Anterior cingulate cortex (tissue), 58 donors: ENCODE data around the gene PLA2G6.

Source experiments
- DNase-seq, 58 donors: peaks; one replicate each; lab custom pipeline; 2025; lab: John Stamatoyannopoulos, UW

PLA2G6 gene, protein sequence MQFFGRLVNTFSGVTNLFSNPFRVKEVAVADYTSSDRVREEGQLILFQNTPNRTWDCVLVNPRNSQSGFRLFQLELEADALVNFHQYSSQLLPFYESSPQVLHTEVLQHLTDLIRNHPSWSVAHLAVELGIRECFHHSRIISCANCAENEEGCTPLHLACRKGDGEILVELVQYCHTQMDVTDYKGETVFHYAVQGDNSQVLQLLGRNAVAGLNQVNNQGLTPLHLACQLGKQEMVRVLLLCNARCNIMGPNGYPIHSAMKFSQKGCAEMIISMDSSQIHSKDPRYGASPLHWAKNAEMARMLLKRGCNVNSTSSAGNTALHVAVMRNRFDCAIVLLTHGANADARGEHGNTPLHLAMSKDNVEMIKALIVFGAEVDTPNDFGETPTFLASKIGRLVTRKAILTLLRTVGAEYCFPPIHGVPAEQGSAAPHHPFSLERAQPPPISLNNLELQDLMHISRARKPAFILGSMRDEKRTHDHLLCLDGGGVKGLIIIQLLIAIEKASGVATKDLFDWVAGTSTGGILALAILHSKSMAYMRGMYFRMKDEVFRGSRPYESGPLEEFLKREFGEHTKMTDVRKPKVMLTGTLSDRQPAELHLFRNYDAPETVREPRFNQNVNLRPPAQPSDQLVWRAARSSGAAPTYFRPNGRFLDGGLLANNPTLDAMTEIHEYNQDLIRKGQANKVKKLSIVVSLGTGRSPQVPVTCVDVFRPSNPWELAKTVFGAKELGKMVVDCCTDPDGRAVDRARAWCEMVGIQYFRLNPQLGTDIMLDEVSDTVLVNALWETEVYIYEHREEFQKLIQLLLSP

DNA sequence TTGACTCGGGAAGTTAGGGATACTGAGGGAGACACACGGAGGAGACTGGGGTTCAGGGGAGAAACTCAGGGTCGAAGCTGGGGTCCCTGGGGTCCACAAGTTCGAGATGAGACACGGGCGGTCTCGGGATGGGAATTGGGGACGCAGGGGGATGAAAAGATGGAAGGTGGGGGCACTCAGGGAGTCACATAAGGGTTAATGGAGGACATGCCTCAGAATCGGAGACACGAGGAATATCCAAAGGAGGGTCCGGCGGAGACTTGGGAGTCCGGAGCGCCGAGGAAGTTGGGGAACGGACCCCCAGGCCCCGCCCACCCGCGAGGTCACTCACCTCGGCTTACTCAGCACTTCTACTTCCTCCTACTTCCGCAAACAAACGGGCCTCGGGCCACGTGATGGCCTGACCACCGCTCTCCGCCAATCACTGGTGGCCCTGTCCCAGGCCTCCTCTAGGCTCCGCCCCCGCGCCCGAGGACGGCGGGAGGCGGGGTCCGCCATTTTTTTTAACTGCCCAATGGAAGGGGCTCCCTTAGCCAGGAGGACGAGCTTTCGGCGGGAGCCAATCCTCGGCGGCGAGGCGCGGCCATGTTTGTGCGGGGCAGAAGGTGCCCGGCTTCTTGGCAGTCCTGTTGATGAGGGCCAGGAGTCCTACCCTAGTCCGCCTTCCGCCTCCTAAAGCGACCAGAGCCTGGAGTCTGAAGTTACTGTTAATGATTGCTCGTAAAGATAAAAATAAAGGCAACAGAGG is at the start of gene PLA2G6:
PLA2G6 (minus strand) TSS at position 378 of the 748 bp plus-strand sequence. CDS start 12,404 bp downstream, outside the sequence.
- DNase-seq = peak; percentile 81 to 99 (median 98)

DNA sequence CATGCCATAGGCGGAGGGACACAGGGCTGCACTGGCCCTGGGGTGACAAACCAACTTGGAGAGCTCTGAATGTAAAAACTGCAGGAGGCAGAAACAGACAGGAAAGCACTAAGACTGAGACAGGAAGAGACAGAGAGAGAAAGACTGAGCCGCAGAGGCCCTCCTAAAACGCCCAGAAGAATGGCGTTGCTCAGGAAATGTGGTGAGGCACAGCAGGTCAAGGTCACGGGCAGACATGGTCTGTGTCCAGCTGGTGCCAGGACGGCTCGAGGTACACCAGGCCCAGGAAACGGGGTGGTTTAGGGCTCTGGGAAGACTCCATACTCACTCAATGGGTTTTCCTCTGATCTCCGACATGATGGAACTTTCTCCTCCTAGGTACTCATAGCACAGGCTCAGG is 49.3 kb upstream of the PLA2G6 start:
- no peak for DNase-seq

GRCh38 chr22:38230108-38230825 is 48.6 kb upstream of the PLA2G6 start:
- peak in 32 of 58 donors; percentile 14 to 76 (median 40) for DNase-seq

GRCh38 chr22:38228873-38229740 is 47.5 kb upstream of the PLA2G6 start:
- peak in 1 of 58 donors; percentile 50 for DNase-seq

GRCh38 chr22:38228326-38228872 is 46.8 kb upstream of the PLA2G6 start:
- DNase-seq = peak in 2 of 58 donors; percentile 27 to 29

DNA sequence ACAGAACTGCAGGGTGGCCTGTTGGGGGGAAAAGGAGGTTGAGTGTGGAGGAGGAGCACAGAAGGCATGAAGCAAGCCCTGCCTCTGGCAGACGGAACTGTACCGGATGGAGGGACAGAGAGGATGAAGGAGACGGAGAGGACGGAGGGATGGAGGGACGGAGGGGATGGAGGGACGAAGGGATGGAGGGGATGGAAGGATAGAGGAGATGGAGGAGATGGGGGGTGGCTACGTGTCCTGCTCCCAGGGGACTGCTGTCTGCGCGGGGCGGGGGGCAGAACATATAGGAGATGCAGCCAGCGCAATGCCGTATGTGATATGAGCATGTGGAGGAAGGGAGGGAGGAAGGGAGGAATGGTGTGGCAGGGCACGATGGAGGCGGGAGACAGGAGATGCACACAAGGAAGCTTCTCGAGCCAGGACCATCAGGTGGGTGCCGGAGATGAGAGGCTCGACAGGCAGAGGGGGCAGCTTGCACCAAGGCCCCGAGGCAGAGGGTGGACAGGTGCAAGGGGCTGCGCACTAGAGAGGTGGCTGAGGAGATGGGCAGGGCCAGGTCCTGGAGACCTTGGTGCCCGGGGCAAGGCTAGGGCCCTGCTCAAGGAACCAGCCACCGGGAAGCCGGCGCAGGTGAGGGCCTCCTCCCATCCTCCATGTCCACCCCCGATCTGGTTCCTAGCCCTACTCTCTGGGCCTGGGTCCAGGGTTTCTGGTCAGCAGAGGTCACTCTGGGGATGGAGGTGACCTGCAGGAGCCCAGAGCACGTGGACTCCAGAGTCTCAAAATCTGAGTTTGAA is 45.4 kb upstream of the PLA2G6 start:
- DNase-seq = no peak

DNA sequence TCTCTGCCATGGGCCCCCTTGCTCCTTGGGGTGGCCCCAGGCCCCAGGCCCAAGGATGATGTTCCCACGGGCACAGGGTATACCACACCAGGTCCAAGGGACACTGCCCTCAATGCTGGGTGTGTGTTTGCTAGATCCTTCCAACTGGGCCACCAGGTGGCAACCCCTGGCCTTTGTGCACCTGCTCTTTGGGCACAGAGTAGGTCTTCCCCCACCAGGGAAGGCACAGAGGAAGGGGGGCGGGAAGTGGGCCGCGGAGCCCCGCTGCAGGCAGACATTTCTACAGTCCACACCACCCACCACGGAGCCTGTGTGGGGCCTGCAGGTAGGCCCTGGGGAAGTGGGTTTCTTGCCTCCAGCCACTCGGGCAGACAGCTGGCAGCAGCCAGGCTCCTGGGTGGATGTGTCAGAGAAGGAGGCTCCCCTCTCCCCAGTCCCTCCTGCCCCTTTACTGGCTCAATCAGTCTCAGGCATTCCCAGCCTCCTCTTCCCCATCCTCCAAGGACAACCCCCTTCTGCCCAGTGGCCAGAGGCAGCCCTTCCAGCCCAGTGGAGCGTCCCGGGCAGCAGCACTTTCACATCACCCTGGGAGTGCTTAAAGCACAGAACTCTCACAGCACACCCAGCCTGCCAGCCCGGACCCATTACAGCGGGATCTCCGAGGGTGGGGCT is 41.8 kb upstream of the PLA2G6 start:
- DNase-seq = peak in 16 of 58 donors; percentile 14 to 57 (median 44)

DNA sequence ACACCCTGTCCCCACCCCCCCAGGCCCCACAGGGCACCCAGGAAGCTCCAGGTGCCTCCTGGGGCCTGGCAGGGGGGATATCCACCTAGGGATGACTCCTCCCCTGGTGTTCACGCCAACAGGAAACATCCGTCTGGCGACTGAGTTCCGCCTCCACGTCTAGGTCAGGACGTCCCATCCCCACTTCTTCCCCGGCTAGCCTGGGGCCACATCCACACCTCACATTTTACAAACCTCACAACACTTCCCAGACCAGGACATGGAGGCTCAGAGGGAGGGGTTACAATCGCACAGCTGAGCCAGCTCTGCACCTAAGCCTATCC is 41.1 kb upstream of the PLA2G6 start:
- no peak for DNase-seq

GRCh38 chr22:38221908-38222796 is 40.5 kb upstream of the PLA2G6 start:
- no peak for DNase-seq

DNA sequence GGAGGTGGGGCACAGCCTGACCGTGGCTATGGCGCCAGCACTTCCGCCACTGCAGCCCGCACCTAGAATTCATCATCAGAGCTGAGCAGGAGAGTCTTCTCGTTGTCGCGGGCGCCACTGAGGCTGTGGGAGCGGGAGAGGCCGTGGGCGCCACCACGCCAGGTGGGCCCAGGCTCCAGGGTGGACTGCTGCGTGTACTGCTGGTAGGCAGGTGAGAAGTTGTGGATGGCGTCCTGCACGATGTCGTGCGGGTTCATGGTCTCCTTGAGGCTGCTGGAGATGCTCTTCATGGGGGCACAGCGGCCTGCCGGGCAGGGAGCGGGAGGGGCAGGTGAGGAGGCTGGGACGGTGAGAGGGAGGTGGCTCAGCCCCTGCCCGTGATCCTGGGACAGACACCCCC is 39.8 kb upstream of the PLA2G6 start:
- DNase-seq = no peak

DNA sequence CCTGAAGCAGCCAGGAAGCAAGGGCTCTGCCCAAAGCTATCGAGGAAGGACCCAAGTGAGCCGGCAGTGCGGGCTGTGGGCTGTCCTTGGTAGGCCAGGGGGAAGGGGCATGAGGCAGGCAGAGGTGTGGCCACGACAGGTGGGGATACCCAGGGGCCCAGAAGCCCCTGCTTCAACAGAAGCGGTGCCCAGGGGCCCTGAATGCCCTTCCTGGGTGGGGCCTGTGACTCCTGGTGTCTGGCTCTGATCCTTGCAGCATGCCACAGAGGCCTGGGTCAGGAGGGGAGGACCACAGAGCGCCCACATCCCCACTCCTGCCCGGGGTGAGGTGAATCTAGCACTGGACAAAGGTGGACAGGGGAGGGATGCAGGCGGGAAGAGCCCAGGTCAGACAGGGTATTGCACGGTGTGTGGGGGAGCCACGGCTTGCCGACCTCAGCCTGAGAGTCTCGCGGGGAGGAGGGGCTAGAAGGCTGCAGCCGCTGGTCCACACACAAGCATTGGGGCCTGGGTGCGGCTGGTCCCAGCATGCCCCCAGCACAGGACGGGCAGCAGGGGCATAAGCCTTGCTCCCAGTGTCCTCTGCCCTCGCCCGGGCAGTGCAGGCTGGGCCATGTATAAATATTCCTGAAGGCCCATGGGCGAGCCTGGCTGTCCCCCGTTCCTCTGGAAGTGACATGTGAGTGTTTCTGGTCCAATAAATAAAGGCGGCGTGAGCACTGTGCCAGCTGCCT is 39.2 kb upstream of the PLA2G6 start:
- no peak for DNase-seq

DNA sequence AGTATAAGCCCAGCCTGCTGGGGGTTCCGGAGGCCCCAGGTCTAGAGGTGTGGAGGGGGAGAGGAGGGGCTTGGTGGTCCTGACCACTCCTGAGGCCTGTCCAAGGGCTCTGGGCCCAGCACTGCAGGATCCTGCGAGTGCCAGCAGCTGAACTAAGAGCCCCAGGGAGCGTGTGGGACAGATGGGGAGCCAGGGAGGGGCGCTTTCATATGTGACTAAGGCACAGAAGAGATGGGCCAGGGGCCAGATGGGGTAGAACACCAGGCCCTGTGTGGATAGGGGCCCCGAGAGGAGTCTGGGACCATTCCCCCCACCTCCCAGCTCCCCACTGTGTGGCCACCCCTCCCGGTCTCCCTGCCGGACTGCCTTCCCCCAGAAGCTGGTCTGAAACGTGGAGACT is 38.5 kb upstream of the PLA2G6 start:
- no peak for DNase-seq

- DNase-seq = no peak
Observed at GRCh38 chr22:38219632-38220031, 38.0 kb upstream of the PLA2G6 start.

- DNase-seq = no peak
Observed at GRCh38 chr22:38218661-38219622, 37.3 kb upstream of the PLA2G6 start.
